Endodermal cell (in vitro differentiated cells): ENCODE measurements around the gene ELMO1. TPM values are rescaled to one million over a fixed set of nuclear protein-coding genes. Genes with fewer than 3 reads are reported as not detected.

Source experiments
- DNase-seq: peaks from one replicate; pipeline ENCODE4 v3.0.0-alpha.2; 2017
- H3K27ac ChIP-seq: 2 replicates; pipeline ENCODE4 v1.5.1; 2013; ENCODE audit warnings: mild to moderate bottlenecking, low read depth, low read length, moderate library complexity
- H3K27me3 ChIP-seq: 2 replicates; pipeline ENCODE4 v1.6.1; 2013; ENCODE audit warnings: mild to moderate bottlenecking, low read length, moderate library complexity; ENCODE audit not compliant: insufficient read depth, control insufficient read depth, poor library complexity, severe bottlenecking
- H3K36me3 ChIP-seq: 2 replicates; pipeline ENCODE4 v1.7.0; 2013; ENCODE audit warnings: mild to moderate bottlenecking, low read length, moderate library complexity; ENCODE audit not compliant: control insufficient read depth, insufficient read depth
- H3K4me1 ChIP-seq: one replicate; pipeline ENCODE4 v1.7.0; 2013; ENCODE audit warnings: low read length; ENCODE audit not compliant: control insufficient read depth, insufficient read depth
- H3K4me3 ChIP-seq: 2 replicates; pipeline ENCODE4 v1.5.1; 2013; ENCODE audit warnings: mild to moderate bottlenecking, low read length, moderate library complexity
- H3K9ac ChIP-seq: 2 replicates; pipeline ENCODE4 v1.6.1; 2013; ENCODE audit warnings: mild to moderate bottlenecking, low read length, moderate library complexity; ENCODE audit not compliant: poor library complexity, severe bottlenecking; ENCODE audit errors: extremely low read depth
- H3K9me3 ChIP-seq: 2 replicates; pipeline ENCODE4 v1.6.1; 2013; ENCODE audit warnings: mild to moderate bottlenecking, low read length, moderate library complexity; ENCODE audit not compliant: control insufficient read depth
- H3K27ac Mint-ChIP-seq: 2 replicates; pipeline ENCODE4 v1.8.0; 2020; ENCODE audit warnings: mixed read lengths
- H3K27me3 Mint-ChIP-seq: 2 replicates; pipeline ENCODE4 v1.8.0; 2021; ENCODE audit warnings: mild to moderate bottlenecking, mixed read lengths; ENCODE audit not compliant: insufficient read depth
- H3K36me3 Mint-ChIP-seq: 2 replicates; pipeline ENCODE4 v1.8.0; 2020; ENCODE audit warnings: low read depth, mixed read lengths
- H3K4me1 Mint-ChIP-seq: 2 replicates; pipeline ENCODE4 v1.8.0; 2020; ENCODE audit warnings: mixed read lengths
- H3K4me3 Mint-ChIP-seq: 2 replicates; pipeline ENCODE4 v1.8.0; 2020; ENCODE audit warnings: mild to moderate bottlenecking, moderate library complexity, mixed read lengths
- H3K9me3 Mint-ChIP-seq: 2 replicates; pipeline ENCODE4 v1.8.0; 2020; ENCODE audit warnings: mild to moderate bottlenecking, mixed read lengths
- CTCF ChIP-seq: fragments of 200-600 bp; sonication (generic); conservative IDR thresholded peaks from 2 replicates; pipeline ENCODE4 v1.5.0; 2021; ENCODE audit warnings: antibody characterized with exemption, mild to moderate bottlenecking
- WGBS, 2 experiments: methylation state at CpG; one replicate each; pipeline versions ENCODE4 v1.1.5 to v1.1.7; 2013; ENCODE audit warnings: missing lambda C conversion rate in 2 of 2, mixed read lengths in 1 of 2; ENCODE audit not compliant: insufficient coverage in 1 of 2, insufficient read length in 1 of 2; 5-methylcytosine and 5-hydroxymethylcytosine counted together
- total RNA-seq, 2 donors: library from RNA; stranded (reverse); fragmentation: NEBNext Ultra II Directional in 1 of 2; extraction: Animal tissue kit (Norgen Biotek cat#: 25700) in 1 of 2; gene quantifications; 2 replicates in 1 of 2; 3 replicates in 1 of 2; pipeline ENCODE4 v1.2.1, GENCODE V29; 2021

ELMO1 gene
- total RNA-seq, 2 donors from 2014 or later = 120 to 131 TPM

- H3K4me1 ChIP-seq = no peaks in the 10 kb centered on the region
- no peak for DNase-seq
- no peak overlapping the region for H3K4me3 ChIP-seq
- no peak overlapping the region for H3K27ac ChIP-seq
- no peaks in the 10 kb centered on the region for H3K27me3 ChIP-seq
- no peak overlapping the region for H3K9ac ChIP-seq
- no peaks in the 10 kb centered on the region for H3K9me3 ChIP-seq
- Mint-ChIP-seq H3K9me3 (no peaks in the 10 kb centered on the region), H3K36me3 (no peaks in the 10 kb centered on the region), H3K4me3 (no peak overlapping the region), H3K4me1 (peaks cover 6% of the 10 kb centered on the region), H3K27me3 (no peaks in the 10 kb centered on the region), H3K27ac (no peak overlapping the region)
- no peaks in the 10 kb centered on the region for H3K36me3 ChIP-seq
- no peak for TF ChIP-seq CTCF
- WGBS, 2 experiments = 80 to 88% methylated on average over 2 to 3 of the region's 4 CpGs
Measured at GRCh38 chr7:37475646-37476045, 27.0 kb upstream of the ELMO1 start.

- Mint-ChIP-seq H3K36me3 (no peaks in the 10 kb centered on the region), H3K4me1 (no peaks in the 10 kb centered on the region), H3K27ac (no peak overlapping the region), H3K27me3 (no peaks in the 10 kb centered on the region), H3K9me3 (no peaks in the 10 kb centered on the region), H3K4me3 (no peak overlapping the region)
- TF ChIP-seq CTCF = no peak
- no peak overlapping the region for H3K4me3 ChIP-seq
- 86 to 90% methylated on average over 6 of the region's 7 CpGs for WGBS, 2 experiments
- H3K9me3 ChIP-seq = no peaks in the 10 kb centered on the region
- H3K9ac ChIP-seq = no peak overlapping the region
- no peak for DNase-seq
- no peak overlapping the region for H3K27ac ChIP-seq
- H3K4me1 ChIP-seq = no peaks in the 10 kb centered on the region
- no peaks in the 10 kb centered on the region for H3K27me3 ChIP-seq
- H3K36me3 ChIP-seq = no peaks in the 10 kb centered on the region
Measured at GRCh38 chr7:37471619-37472018, 23.0 kb upstream of the ELMO1 start.

GRCh38 chr7:37467002-37467401, 18.3 kb upstream of the ELMO1 start:
- peaks cover 5% of the 10 kb centered on the region for H3K9me3 Mint-ChIP-seq
- no peak overlapping the region for H3K9ac ChIP-seq
- H3K4me1 ChIP-seq = no peaks in the 10 kb centered on the region
- no peaks in the 10 kb centered on the region for H3K36me3 ChIP-seq
- H3K9me3 ChIP-seq = no peaks in the 10 kb centered on the region
- DNase-seq = no peak
- TF ChIP-seq CTCF = no peak
- 89% methylated on average over 2 to 3 of the region's 3 CpGs for WGBS, 2 experiments
- no peak overlapping the region for H3K4me3 ChIP-seq
- H3K27ac Mint-ChIP-seq = no peak overlapping the region
- H3K4me3 Mint-ChIP-seq = no peak overlapping the region
- peaks cover 2% of the 10 kb centered on the region for H3K4me1 Mint-ChIP-seq
- H3K27me3 Mint-ChIP-seq = no peaks in the 10 kb centered on the region
- no peak overlapping the region for H3K27ac ChIP-seq
- H3K27me3 ChIP-seq = no peaks in the 10 kb centered on the region
- peaks cover 3% of the 10 kb centered on the region for H3K36me3 Mint-ChIP-seq
